ENCODE data around the gene RPS17. TPM values are rescaled to one million over a fixed set of nuclear protein-coding genes. Genes with fewer than 3 reads are reported as not detected.

Gene RPS17
- total and polyA plus RNA-seq, 8 donors = 751 to 2,243 (median 1,194) TPM

DNA sequence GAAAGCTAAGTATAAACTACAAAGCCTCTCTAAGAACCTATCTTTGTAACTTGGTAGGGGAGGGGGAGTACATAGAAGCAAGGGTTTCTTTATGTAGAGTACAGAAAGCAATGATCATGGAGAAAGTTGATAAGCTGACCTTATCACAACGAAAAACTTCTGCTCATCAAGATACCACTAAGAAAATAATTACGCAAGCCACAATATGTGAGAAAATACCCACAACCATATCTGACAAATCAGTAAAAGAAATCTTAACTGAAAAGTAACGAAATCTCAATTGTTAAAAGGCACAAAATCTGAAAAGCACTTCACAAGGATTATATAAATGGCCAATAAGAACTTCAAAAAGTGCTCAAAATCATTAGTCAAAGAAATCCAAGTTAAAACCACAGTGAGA is 35.1 kb upstream of the RPS17 start:
- TF ChIP-seq, protein P1, sequence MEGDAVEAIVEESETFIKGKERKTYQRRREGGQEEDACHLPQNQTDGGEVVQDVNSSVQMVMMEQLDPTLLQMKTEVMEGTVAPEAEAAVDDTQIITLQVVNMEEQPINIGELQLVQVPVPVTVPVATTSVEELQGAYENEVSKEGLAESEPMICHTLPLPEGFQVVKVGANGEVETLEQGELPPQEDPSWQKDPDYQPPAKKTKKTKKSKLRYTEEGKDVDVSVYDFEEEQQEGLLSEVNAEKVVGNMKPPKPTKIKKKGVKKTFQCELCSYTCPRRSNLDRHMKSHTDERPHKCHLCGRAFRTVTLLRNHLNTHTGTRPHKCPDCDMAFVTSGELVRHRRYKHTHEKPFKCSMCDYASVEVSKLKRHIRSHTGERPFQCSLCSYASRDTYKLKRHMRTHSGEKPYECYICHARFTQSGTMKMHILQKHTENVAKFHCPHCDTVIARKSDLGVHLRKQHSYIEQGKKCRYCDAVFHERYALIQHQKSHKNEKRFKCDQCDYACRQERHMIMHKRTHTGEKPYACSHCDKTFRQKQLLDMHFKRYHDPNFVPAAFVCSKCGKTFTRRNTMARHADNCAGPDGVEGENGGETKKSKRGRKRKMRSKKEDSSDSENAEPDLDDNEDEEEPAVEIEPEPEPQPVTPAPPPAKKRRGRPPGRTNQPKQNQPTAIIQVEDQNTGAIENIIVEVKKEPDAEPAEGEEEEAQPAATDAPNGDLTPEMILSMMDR (IDR thresholded peaks at IDR 0.05) = no peak
- Histone ChIP-seq H3K27me3 (no peaks in the 10 kb centered on the region), H3K9me3 (no peaks in the 10 kb centered on the region), H3K36me3 (no peaks in the 10 kb centered on the region), H3K27ac (no peak overlapping the region), H3K4me1 (peaks cover 0 to 7% (median 0%) of the 10 kb centered on the region in 3 donors), H3K4me3 (no peak overlapping the region)
- DNase-seq = no peak
- no peak for ATAC-seq
- intact Hi-C loops (cut with DNase I) = no loop called here
- FAIRE-seq = no peak
- 62 to 70% methylated on average over 3 of the region's 3 CpGs for WGBS, 2 donors

DNA sequence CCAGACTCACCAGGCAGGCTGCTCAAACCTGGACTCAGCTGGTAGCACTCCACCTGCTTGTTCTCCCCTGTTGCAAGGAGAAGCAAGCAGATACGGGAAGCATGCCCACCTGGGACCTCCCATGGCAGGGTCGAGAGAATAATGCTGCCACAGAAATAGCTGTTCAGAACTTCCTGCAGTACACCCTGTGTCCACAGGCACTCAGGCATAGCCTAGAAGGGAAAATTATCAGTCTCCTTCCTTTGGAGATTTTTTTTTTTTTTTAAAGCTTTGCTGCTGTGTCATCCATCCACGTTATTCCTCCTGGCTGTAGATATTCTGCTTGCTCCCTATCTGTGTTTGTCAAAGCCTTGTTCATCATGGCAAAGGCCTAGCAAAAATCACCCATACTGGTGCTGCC is 32.7 kb upstream of the RPS17 start:
- H3K27me3 ChIP-seq = no peaks in the 10 kb centered on the region
- DNase-seq (no peak), ATAC-seq (no peak), FAIRE-seq (no peak)
- no peak overlapping the region for H3K4me3 ChIP-seq
- intact Hi-C loops (cut with DNase I) = no loop called here
- WGBS, 2 donors = 75 to 80% methylated on average over 3 of the region's 3 CpGs
- TF ChIP-seq, protein P1 (IDR thresholded peaks at IDR 0.05) = no peak
- H3K27ac ChIP-seq = no peak overlapping the region
- peaks cover 0 to 7% (median 0%) of the 10 kb centered on the region in 3 donors for H3K4me1 ChIP-seq
- H3K36me3 ChIP-seq = no peaks in the 10 kb centered on the region
- no peaks in the 10 kb centered on the region for H3K9me3 ChIP-seq

DNA sequence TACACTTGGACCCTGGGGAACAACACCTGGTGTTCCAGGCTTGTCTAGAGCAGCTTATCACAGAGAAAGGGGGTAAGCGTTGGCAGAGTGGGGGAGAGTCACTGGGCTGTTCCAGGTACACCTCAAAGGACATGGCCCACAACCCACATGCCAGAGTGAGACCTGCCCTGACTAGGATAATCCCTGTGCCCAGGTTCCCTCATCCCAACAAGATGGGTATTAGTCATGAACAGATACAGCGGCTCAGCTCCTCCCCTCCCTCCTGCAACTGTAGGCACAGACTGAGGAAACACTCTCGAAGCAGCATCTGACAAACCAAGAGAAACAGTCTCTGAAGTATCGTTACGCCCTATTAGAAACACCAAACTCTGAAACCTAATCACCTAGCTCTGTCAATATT is 32.1 kb upstream of the RPS17 start:
- WGBS, 2 donors = 57 to 63% methylated on average over 5 of the region's 5 CpGs
- H3K36me3 ChIP-seq = no peaks in the 10 kb centered on the region
- TF ChIP-seq, protein P1 (IDR thresholded peaks at IDR 0.05) = no peak
- H3K27ac ChIP-seq = no peak overlapping the region
- H3K27me3 ChIP-seq = no peaks in the 10 kb centered on the region
- intact Hi-C loops (cut with DNase I) = no loop called here
- peak in 3 of 4 donors; percentile 41 to 63 (median 43) for ATAC-seq
- H3K9me3 ChIP-seq = no peaks in the 10 kb centered on the region
- no peak for DNase-seq
- no peak overlapping the region for H3K4me3 ChIP-seq
- no peak for FAIRE-seq
- peaks cover 0 to 7% (median 0%) of the 10 kb centered on the region in 3 donors for H3K4me1 ChIP-seq

DNA sequence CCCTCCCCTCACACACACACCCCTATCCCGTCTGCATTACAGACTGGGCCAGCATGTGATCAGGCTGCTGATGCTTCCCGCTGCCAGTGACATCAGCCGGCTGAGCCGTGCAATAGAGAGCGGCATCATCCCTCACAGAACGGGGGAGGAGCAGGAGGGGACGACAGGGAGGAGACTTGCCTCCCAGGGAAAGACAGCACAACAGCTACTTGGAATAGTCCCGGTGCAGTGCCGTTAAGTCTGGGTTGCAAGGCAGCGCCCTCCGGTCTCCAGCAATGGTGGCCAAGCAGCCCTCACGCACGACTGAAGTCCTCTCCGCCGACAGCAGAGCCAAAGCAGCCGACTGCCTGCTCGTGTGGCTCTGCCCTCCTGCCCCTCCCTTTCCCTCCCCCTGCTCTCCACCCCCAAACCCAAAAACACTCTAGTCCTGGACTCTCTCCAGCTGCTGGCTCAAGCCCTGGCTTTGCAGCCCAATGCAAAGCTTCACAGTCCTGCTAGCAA is 31.5 kb upstream of the RPS17 start:
- H3K27ac ChIP-seq = no peak overlapping the region
- H3K9me3 ChIP-seq = no peaks in the 10 kb centered on the region
- H3K27me3 ChIP-seq = no peaks in the 10 kb centered on the region
- H3K4me1 ChIP-seq = peaks cover 0 to 7% (median 0%) of the 10 kb centered on the region in 3 donors
- DNase-seq = peak; percentile 37 to 63 (median 46)
- FAIRE-seq = no peak
- WGBS, 2 donors = 1 to 2% methylated on average over 17 of the region's 17 CpGs
- intact Hi-C loops (cut with DNase I) = no loop called here
- TF ChIP-seq, protein P1 (IDR thresholded peaks at IDR 0.05) = no peak
- peak overlapping the region in 2 of 4 donors; percentile 24 to 26 for H3K4me3 ChIP-seq
- ATAC-seq = peak; percentile 58 to 91 (median 82)
- no peaks in the 10 kb centered on the region for H3K36me3 ChIP-seq

DNA sequence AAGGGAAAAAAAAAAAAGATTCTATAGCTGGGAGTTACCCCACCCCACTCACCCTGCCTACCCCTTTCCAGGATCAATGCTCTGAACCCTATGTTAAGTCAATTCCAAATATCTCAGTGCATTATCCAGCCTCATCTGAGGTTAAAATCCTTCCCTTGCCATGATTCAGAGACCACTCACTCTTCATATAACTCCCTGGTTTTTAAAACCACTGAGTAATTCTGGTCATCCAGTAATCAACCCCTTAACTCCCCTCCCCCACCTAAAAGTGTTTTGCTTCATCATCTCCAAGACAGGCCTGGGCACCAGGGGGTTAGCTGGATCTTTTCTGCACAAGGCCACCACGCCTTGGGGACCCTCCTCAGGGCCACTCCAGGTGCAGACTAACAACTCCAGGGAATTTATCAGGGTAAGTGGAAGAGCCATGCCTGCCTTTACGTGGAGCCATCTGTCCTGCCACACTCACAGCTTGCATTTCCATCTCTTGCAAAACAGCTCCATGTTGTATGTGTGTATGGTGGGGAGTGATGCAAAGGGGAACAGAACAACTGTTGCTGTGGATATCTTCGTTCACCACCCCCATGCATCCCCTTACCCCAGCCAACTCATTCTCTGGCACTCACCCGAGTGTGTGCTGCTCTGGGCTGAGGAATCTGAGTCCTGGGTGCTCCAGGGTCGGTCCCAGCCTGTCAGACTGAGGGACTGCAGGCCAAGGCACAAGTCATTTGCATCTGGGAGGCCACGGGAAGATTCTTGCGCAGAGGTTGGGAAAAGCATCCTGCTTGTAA is 30.7 kb upstream of the RPS17 start:
- no peak for DNase-seq
- TF ChIP-seq, protein P1 (IDR thresholded peaks at IDR 0.05) = no peak
- intact Hi-C loops (cut with DNase I) = no loop called here
- H3K4me1 ChIP-seq = peaks cover 0 to 7% (median 0%) of the 10 kb centered on the region in 3 donors
- ATAC-seq = no peak
- H3K36me3 ChIP-seq = no peaks in the 10 kb centered on the region
- no peaks in the 10 kb centered on the region for H3K9me3 ChIP-seq
- H3K27me3 ChIP-seq = no peaks in the 10 kb centered on the region
- 66 to 67% methylated on average over 7 of the region's 7 CpGs for WGBS, 2 donors
- FAIRE-seq = no peak
- no peak overlapping the region for H3K27ac ChIP-seq
- no peak overlapping the region for H3K4me3 ChIP-seq
